Astrocyte (in vitro differentiated cells and primary cell): Measurements from ENCODE around the gene CNN1. TPM values are rescaled to one million over a fixed set of nuclear protein-coding genes. Genes with fewer than 3 reads are reported as not detected.
A peak's percentile ranks its signal among the peaks of the same experiment; 100 is the strongest.

Source experiments
- DNase-seq: peaks from one replicate; pipeline ENCODE4 v3.0.0-alpha.2; 2010; ENCODE audit warnings: low read depth
- FAIRE-seq: peaks from 2 replicates; lab custom pipeline; 2011; peaks lifted over from hg19 to GRCh38; lab: Jason Lieb, UNC
- H2AFZ ChIP-seq: 2 replicates; pipeline ENCODE4 v1.6.0; 2012; ENCODE audit warnings: low read depth, low read length, inconsistent platforms
- H3K27ac ChIP-seq: 2 replicates; pipeline ENCODE4 v1.5.1; 2011; ENCODE audit warnings: low read depth, low read length, inconsistent platforms
- H3K27me3 ChIP-seq: 2 replicates; pipeline ENCODE4 v1.6.0; 2011; ENCODE audit warnings: low read length, inconsistent platforms; ENCODE audit not compliant: insufficient read depth
- H3K36me3 ChIP-seq: 2 replicates; pipeline ENCODE4 v1.5.1; 2011; ENCODE audit warnings: low read length, inconsistent platforms; ENCODE audit not compliant: insufficient read depth
- H3K4me1 ChIP-seq: 2 replicates; pipeline ENCODE4 v1.5.1; 2011; ENCODE audit warnings: low read length, inconsistent platforms; ENCODE audit not compliant: insufficient read depth
- H3K4me2 ChIP-seq: 2 replicates; pipeline ENCODE4 v1.6.0; 2012; ENCODE audit warnings: low read length, inconsistent platforms
- H3K4me3 ChIP-seq: 2 replicates; pipeline ENCODE4 v1.5.1; 2011; ENCODE audit warnings: low read depth, mild to moderate bottlenecking, low read length, inconsistent platforms; ENCODE audit not compliant: insufficient read depth
- H3K79me2 ChIP-seq: 2 replicates; pipeline ENCODE4 v1.6.0; 2012; ENCODE audit warnings: mild to moderate bottlenecking, low read length, inconsistent platforms; ENCODE audit not compliant: insufficient read depth
- H3K9ac ChIP-seq: 2 replicates; pipeline ENCODE4 v1.6.0; 2012; ENCODE audit warnings: mild to moderate bottlenecking, low read length, inconsistent platforms
- H3K9me3 ChIP-seq: 2 replicates; pipeline ENCODE4 v1.5.1; 2012; ENCODE audit warnings: low read depth, mild to moderate bottlenecking, low read length, inconsistent platforms; ENCODE audit not compliant: insufficient read depth
- H4K20me1 ChIP-seq: 2 replicates; pipeline ENCODE4 v1.6.0; 2012; ENCODE audit warnings: low read length, inconsistent platforms; ENCODE audit not compliant: insufficient read depth
- H3K27ac Mint-ChIP-seq: one replicate; pipeline ENCODE4 v1.8.0; 2021; ENCODE audit warnings: mild to moderate bottlenecking, mixed read lengths; ENCODE audit not compliant: unreplicated experiment
- H3K27me3 Mint-ChIP-seq: one replicate; pipeline ENCODE4 v1.8.0; 2021; ENCODE audit warnings: low read depth, mixed read lengths; ENCODE audit not compliant: unreplicated experiment
- H3K36me3 Mint-ChIP-seq: one replicate; pipeline ENCODE4 v1.8.0; 2021; ENCODE audit warnings: low read depth, mixed read lengths; ENCODE audit not compliant: unreplicated experiment
- H3K4me1 Mint-ChIP-seq: one replicate; pipeline ENCODE4 v1.8.0; 2021; ENCODE audit warnings: low read depth, mixed read lengths; ENCODE audit not compliant: unreplicated experiment
- H3K4me3 Mint-ChIP-seq: one replicate; pipeline ENCODE4 v1.8.0; 2021; ENCODE audit warnings: mild to moderate bottlenecking, moderate library complexity, mixed read lengths; ENCODE audit not compliant: unreplicated experiment
- H3K9me3 Mint-ChIP-seq: one replicate; pipeline ENCODE4 v1.8.0; 2021; ENCODE audit warnings: mild to moderate bottlenecking, mixed read lengths; ENCODE audit not compliant: unreplicated experiment
- EZH2 ChIP-seq: IDR thresholded peaks from 2 replicates; pipeline ENCODE4 v1.6.1; 2012; ENCODE audit warnings: mild to moderate bottlenecking, low read length, inconsistent platforms; ENCODE audit not compliant: insufficient read depth
- total RNA-seq: library from RNA; stranded (reverse); gene quantifications from 2 replicates; pipeline ENCODE4 v1.2.1, GENCODE V29; 2021
- TF ChIP-seq, protein P1 (sequence below): IDR thresholded peaks from 2 replicates; pipeline ENCODE4 v1.5.1; 2011; ENCODE audit warnings: low read depth, mild to moderate bottlenecking, inconsistent platforms, low read length, moderate library complexity; ENCODE audit not compliant: insufficient read depth

The CNN1 gene
- total RNA-seq, 1 donor from 2014 or later: 236 TPM

DNA sequence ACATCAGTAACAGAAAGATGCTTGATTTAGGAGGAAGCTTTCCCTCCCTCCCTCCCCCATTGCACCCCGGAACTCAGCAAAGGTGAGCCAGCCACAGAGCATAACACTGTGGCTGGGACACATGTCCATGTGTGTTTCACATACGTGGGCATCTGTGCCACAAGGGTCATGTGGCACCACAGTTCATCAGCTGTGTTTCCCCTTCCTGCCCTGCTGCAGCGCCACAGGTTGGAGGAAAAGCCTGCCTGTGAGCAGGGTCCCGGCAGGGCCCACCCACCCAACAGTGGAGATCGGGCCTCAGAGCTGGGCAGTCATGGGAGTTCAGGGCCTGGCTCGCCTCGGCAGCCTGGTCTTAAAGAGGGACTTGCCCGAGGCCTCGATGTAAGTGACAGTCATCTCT is 36.0 kb downstream of the CNN1 start:
- Histone ChIP-seq H3K9me3 (no peaks in the 10 kb centered on the region), H4K20me1 (no peaks in the 10 kb centered on the region), H3K4me3 (no peak overlapping the region), H3K27ac (no peak overlapping the region), H3K4me2 (no peak overlapping the region), H3K4me1 (no peaks in the 10 kb centered on the region), H3K36me3 (no peaks in the 10 kb centered on the region), H3K27me3 (no peaks in the 10 kb centered on the region), H2AFZ (no peak overlapping the region), H3K9ac (no peak overlapping the region), H3K79me2 (no peaks in the 10 kb centered on the region)
- no peaks in the 10 kb centered on the region for H3K4me1 Mint-ChIP-seq
- FAIRE-seq: no peak
- DNase-seq: no peak
- no peaks in the 10 kb centered on the region for H3K36me3 Mint-ChIP-seq
- no peak for TF ChIP-seq EZH2
- TF ChIP-seq, protein P1, sequence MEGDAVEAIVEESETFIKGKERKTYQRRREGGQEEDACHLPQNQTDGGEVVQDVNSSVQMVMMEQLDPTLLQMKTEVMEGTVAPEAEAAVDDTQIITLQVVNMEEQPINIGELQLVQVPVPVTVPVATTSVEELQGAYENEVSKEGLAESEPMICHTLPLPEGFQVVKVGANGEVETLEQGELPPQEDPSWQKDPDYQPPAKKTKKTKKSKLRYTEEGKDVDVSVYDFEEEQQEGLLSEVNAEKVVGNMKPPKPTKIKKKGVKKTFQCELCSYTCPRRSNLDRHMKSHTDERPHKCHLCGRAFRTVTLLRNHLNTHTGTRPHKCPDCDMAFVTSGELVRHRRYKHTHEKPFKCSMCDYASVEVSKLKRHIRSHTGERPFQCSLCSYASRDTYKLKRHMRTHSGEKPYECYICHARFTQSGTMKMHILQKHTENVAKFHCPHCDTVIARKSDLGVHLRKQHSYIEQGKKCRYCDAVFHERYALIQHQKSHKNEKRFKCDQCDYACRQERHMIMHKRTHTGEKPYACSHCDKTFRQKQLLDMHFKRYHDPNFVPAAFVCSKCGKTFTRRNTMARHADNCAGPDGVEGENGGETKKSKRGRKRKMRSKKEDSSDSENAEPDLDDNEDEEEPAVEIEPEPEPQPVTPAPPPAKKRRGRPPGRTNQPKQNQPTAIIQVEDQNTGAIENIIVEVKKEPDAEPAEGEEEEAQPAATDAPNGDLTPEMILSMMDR: no peak
- H3K27ac Mint-ChIP-seq: no peak overlapping the region
- no peak overlapping the region for H3K4me3 Mint-ChIP-seq
- peaks cover 2% of the 10 kb centered on the region for H3K9me3 Mint-ChIP-seq
- H3K27me3 Mint-ChIP-seq: peaks cover 3% of the 10 kb centered on the region

DNA sequence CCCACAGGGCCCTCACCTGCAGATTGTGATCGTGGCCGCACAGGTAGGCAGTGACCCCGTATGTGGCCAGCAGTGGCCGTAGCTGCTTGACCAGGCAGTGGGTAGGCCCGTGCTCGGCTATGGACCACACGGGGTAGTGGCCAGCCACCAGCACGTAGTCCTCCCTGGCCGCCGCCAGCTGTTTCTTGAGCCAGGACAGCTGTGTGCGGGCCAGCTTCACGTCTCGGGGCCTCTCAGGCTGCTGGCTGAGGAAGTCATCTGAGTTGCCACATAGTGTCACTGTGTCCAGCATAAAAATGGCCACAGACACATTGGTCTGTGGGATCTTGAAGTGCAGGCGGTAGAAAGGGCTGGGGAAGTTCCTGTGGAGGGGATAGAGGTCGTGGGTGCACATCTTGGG is 37.6 kb downstream of the CNN1 start:
- no peaks in the 10 kb centered on the region for H3K9me3 ChIP-seq
- H3K9ac ChIP-seq: no peak overlapping the region
- peaks cover 3% of the 10 kb centered on the region for H3K27me3 Mint-ChIP-seq
- no peak overlapping the region for H3K4me3 Mint-ChIP-seq
- H3K36me3 Mint-ChIP-seq: no peaks in the 10 kb centered on the region
- no peak for FAIRE-seq
- H3K27ac ChIP-seq: no peak overlapping the region
- DNase-seq: no peak
- H2AFZ ChIP-seq: no peak overlapping the region
- TF ChIP-seq, protein P1: no peak
- TF ChIP-seq EZH2: no peak
- H3K27me3 ChIP-seq: no peaks in the 10 kb centered on the region
- H3K4me1 Mint-ChIP-seq: peaks cover 5% of the 10 kb centered on the region
- H3K36me3 ChIP-seq: no peaks in the 10 kb centered on the region
- no peaks in the 10 kb centered on the region for H3K4me1 ChIP-seq
- no peak overlapping the region for H3K4me2 ChIP-seq
- H3K79me2 ChIP-seq: no peaks in the 10 kb centered on the region
- peaks cover 2% of the 10 kb centered on the region for H3K9me3 Mint-ChIP-seq
- no peaks in the 10 kb centered on the region for H4K20me1 ChIP-seq
- no peak overlapping the region for H3K4me3 ChIP-seq
- H3K27ac Mint-ChIP-seq: no peak overlapping the region

- H3K4me1 Mint-ChIP-seq: peaks cover 11% of the 10 kb centered on the region
- H3K36me3 ChIP-seq: no peaks in the 10 kb centered on the region
- H3K9me3 Mint-ChIP-seq: peaks cover 2% of the 10 kb centered on the region
- H3K9ac ChIP-seq: no peak within 1 kb of the TSS
- H3K4me2 ChIP-seq: peak within 1 kb of the TSS; percentile 48
- peaks cover 3% of the 10 kb centered on the region for H3K4me1 ChIP-seq
- peaks cover 3% of the 10 kb centered on the region for H3K27me3 Mint-ChIP-seq
- H4K20me1 ChIP-seq: no peaks in the 10 kb centered on the region
- no peak within 1 kb of the TSS for H3K4me3 Mint-ChIP-seq
- no peak for TF ChIP-seq EZH2
- TF ChIP-seq, protein P1: no peak
- H3K27me3 ChIP-seq: no peaks in the 10 kb centered on the region
- H3K27ac Mint-ChIP-seq: no peak within 1 kb of the TSS
- no peak within 1 kb of the TSS for H3K27ac ChIP-seq
- DNase-seq: no peak
- H2AFZ ChIP-seq: peak within 1 kb of the TSS; percentile 60
- no peaks in the 10 kb centered on the region for H3K79me2 ChIP-seq
- FAIRE-seq: no peak
- no peaks in the 10 kb centered on the region for H3K9me3 ChIP-seq
- H3K4me3 ChIP-seq: no peak within 1 kb of the TSS
- H3K36me3 Mint-ChIP-seq: no peaks in the 10 kb centered on the region
Measured at GRCh38 chr19:11577451-11578257, 39.0 kb downstream of the CNN1 start, which contains the start of gene ACP5. ACP5 (minus strand) TSS chr19:11577645; CDS start chr19:11577317, 328 bp downstream.
